MCF 10A (cell line): ENCODE measurements around the gene ZDHHC20. TPM values are rescaled to one million over a fixed set of nuclear protein-coding genes. Genes with fewer than 3 reads are reported as not detected.

Experiments
- BruUV-seq: library from RNA; stranded (reverse); fragments of 400-500 nt; replicated peaks from 2 replicates; lab custom pipeline; 2021; lab: Mats Ljungman, UMichigan
- CTCF ChIA-PET: fragments of 300-600 bp; sonication (Branson Sonifier 250); formaldehyde crosslinking; extraction: SDS; loops from one replicate; lab custom pipeline; 2021; ENCODE audit warnings: antibody characterized with exemption, inconsistent platforms; lab: Yijun Ruan, JAX
- POLR2A ChIA-PET: fragments of 300-600, 350-650 bp; sonication (Branson Sonifier 250); formaldehyde crosslinking; extraction: SDS; loops from one replicate; lab custom pipeline; 2020; ENCODE audit warnings: antibody characterized with exemption, inconsistent platforms; lab: Yijun Ruan, JAX
- DNase-seq: peaks from one replicate; pipeline ENCODE4 v3.0.0-alpha.2; 2018; ENCODE audit not compliant: unreplicated experiment
- H3K27ac Mint-ChIP-seq: one replicate; pipeline ENCODE4 v1.8.0; 2022; ENCODE audit warnings: mild to moderate bottlenecking, low read depth, mixed read lengths; ENCODE audit not compliant: unreplicated experiment
- H3K27me3 Mint-ChIP-seq: one replicate; pipeline ENCODE4 v1.8.0; 2022; ENCODE audit warnings: mixed read lengths; ENCODE audit not compliant: insufficient read depth, unreplicated experiment
- H3K36me3 Mint-ChIP-seq: one replicate; pipeline ENCODE4 v1.8.0; 2022; ENCODE audit warnings: mild to moderate bottlenecking, moderate library complexity, mixed read lengths; ENCODE audit not compliant: insufficient read depth, unreplicated experiment
- H3K4me1 Mint-ChIP-seq: one replicate; pipeline ENCODE4 v1.8.0; 2022; ENCODE audit warnings: mixed read lengths; ENCODE audit not compliant: insufficient read depth, unreplicated experiment
- H3K4me3 Mint-ChIP-seq: one replicate; pipeline ENCODE4 v1.8.0; 2022; ENCODE audit warnings: mild to moderate bottlenecking, moderate library complexity, mixed read lengths; ENCODE audit not compliant: unreplicated experiment
- H3K9me3 Mint-ChIP-seq: one replicate; pipeline ENCODE4 v1.8.0; 2022; ENCODE audit warnings: mixed read lengths; ENCODE audit not compliant: unreplicated experiment
- intact Hi-C: fragments of 100-400 bp; cut with micrococcal nuclease; formaldehyde crosslinking; loops from 2 replicates; pipeline ENCODE4 v1.14.1; 2022
- total RNA-seq: library from RNA; stranded (reverse); gene quantifications from 2 replicates; pipeline ENCODE4 v1.2.3, GENCODE V29; 2022
- TF ChIP-seq, protein P1 (sequence below): fragments of 200-600 bp; IDR thresholded peaks from one replicate; pipeline ENCODE4 v1.8.0; 2022; ENCODE audit warnings: antibody characterized with exemption, mild to moderate bottlenecking; ENCODE audit not compliant: unreplicated experiment

ZDHHC20 gene
- total RNA-seq, 1 experiment from 2014 or later = 42.2 TPM

- Mint-ChIP-seq H3K4me1 (no peaks in the 10 kb centered on the region), H3K4me3 (no peak overlapping the region), H3K27me3 (no peaks in the 10 kb centered on the region), H3K9me3 (no peaks in the 10 kb centered on the region), H3K36me3 (peaks cover 14% of the 10 kb centered on the region), H3K27ac (no peak overlapping the region)
- TF ChIP-seq, protein P1, sequence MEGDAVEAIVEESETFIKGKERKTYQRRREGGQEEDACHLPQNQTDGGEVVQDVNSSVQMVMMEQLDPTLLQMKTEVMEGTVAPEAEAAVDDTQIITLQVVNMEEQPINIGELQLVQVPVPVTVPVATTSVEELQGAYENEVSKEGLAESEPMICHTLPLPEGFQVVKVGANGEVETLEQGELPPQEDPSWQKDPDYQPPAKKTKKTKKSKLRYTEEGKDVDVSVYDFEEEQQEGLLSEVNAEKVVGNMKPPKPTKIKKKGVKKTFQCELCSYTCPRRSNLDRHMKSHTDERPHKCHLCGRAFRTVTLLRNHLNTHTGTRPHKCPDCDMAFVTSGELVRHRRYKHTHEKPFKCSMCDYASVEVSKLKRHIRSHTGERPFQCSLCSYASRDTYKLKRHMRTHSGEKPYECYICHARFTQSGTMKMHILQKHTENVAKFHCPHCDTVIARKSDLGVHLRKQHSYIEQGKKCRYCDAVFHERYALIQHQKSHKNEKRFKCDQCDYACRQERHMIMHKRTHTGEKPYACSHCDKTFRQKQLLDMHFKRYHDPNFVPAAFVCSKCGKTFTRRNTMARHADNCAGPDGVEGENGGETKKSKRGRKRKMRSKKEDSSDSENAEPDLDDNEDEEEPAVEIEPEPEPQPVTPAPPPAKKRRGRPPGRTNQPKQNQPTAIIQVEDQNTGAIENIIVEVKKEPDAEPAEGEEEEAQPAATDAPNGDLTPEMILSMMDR = no peak
- no peak for DNase-seq
- POLR2A ChIA-PET = no interaction called here
- CTCF ChIA-PET = no interaction called here
- no TSS peak for BruUV-seq
- intact Hi-C loops = no loop called here
Observed at GRCh38 chr13:21371011-21371410, 88.1 kb downstream of the ZDHHC20 start.

DNA sequence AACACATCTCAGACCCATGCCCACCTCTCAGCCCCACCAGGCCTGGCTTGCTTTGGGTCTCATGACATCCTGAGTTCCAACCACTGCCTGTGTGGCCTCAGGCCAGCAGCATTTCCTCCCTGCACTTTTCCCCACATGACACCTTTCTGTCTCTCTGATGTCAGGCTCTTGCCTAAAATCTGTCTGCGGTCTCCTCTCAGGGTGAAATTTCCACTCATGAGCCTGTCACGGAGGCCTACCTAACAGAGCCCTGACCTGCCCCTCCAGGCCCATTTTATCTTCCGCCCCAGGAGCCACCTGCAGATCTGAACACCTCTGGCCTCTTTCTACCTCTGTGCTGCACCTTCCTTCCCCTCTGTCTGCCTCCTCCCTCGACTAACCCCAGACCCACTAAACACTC lies 93.5 kb downstream of the ZDHHC20 start:
- Mint-ChIP-seq H3K27me3 (no peaks in the 10 kb centered on the region), H3K4me1 (no peaks in the 10 kb centered on the region), H3K4me3 (no peak overlapping the region), H3K36me3 (no peaks in the 10 kb centered on the region), H3K27ac (no peak overlapping the region), H3K9me3 (no peaks in the 10 kb centered on the region)
- intact Hi-C loops = no loop called here
- POLR2A ChIA-PET = no interaction called here
- BruUV-seq = no TSS peak
- CTCF ChIA-PET = no interaction called here
- TF ChIP-seq, protein P1 = no peak
- no peak for DNase-seq

GRCh38 chr13:21364916-21365315 lies 94.2 kb downstream of the ZDHHC20 start:
- no peak for DNase-seq
- Mint-ChIP-seq H3K27me3 (no peaks in the 10 kb centered on the region), H3K27ac (no peak overlapping the region), H3K4me1 (no peaks in the 10 kb centered on the region), H3K9me3 (no peaks in the 10 kb centered on the region), H3K4me3 (no peak overlapping the region), H3K36me3 (no peaks in the 10 kb centered on the region)
- intact Hi-C loops = no loop called here
- ChIA-PET CTCF (no interaction called here), POLR2A (no interaction called here)
- BruUV-seq = no TSS peak
- TF ChIP-seq, protein P1 = no peak

GRCh38 chr13:21364357-21364756 lies 94.7 kb downstream of the ZDHHC20 start:
- intact Hi-C loops = no loop called here
- H3K9me3 Mint-ChIP-seq = no peaks in the 10 kb centered on the region

More at GRCh38 chr13:21364357-21364756, 94.7 kb downstream of the ZDHHC20 start:
- Mint-ChIP-seq H3K27ac (no peak overlapping the region), H3K4me1 (no peaks in the 10 kb centered on the region), H3K4me3 (no peak overlapping the region), H3K36me3 (no peaks in the 10 kb centered on the region), H3K27me3 (no peaks in the 10 kb centered on the region)
- ChIA-PET POLR2A (no interaction called here), CTCF (no interaction called here)
- no TSS peak for BruUV-seq
- TF ChIP-seq, protein P1 = no peak
- DNase-seq = no peak
